Neuronal stem cell (in vitro differentiated cells): ENCODE results near the gene LACC1.

Experiments
- DNase-seq: peaks from one replicate; pipeline ENCODE4 v3.0.0-alpha.2; 2013; ENCODE audit warnings: low spot score
- H2AFZ ChIP-seq: one replicate; pipeline ENCODE4 v1.6.1; 2013; ENCODE audit warnings: mild to moderate bottlenecking, low read length, inconsistent platforms
- H2AK5ac ChIP-seq: 2 replicates; pipeline ENCODE4 v1.6.1; 2013; ENCODE audit warnings: low read depth, mild to moderate bottlenecking, inconsistent platforms, low read length, moderate library complexity, mixed read lengths
- H2BK120ac ChIP-seq: 2 replicates; pipeline ENCODE4 v1.6.1; 2013; ENCODE audit warnings: low read depth, mild to moderate bottlenecking, inconsistent platforms, low read length, moderate library complexity, mixed read lengths
- H2BK12ac ChIP-seq: one replicate; pipeline ENCODE4 v1.6.1; 2013; ENCODE audit warnings: low read length, inconsistent platforms
- H2BK15ac ChIP-seq: 2 replicates; pipeline ENCODE4 v1.6.1; 2013; ENCODE audit warnings: mild to moderate bottlenecking, low read length, inconsistent platforms, mixed read lengths
- H2BK5ac ChIP-seq: one replicate; pipeline ENCODE4 v1.6.1; 2013; ENCODE audit warnings: inconsistent platforms, mild to moderate bottlenecking, low read length, moderate library complexity
- H3K14ac ChIP-seq: one replicate; pipeline ENCODE4 v1.6.1; 2013; ENCODE audit warnings: low read length, inconsistent platforms
- H3K18ac ChIP-seq: 2 replicates; pipeline ENCODE4 v1.6.1; 2013; ENCODE audit warnings: low read length, inconsistent platforms
- H3K23ac ChIP-seq: 2 replicates; pipeline ENCODE4 v1.6.1; 2013; ENCODE audit warnings: low read depth, mild to moderate bottlenecking, mixed read lengths, low read length, inconsistent platforms; ENCODE audit not compliant: poor library complexity
- H3K27ac ChIP-seq: replicated peaks from 3 replicates; pipeline ENCODE4 v1.5.1; 2013; ENCODE audit warnings: low read length, inconsistent platforms
- H3K27me3 ChIP-seq, 3 experiments: 2 replicates each; pipeline ENCODE4 v1.6.1; 2013; ENCODE audit warnings: low read length in 3 of 3, mild to moderate bottlenecking in 2 of 3, inconsistent platforms in 1 of 3, low read depth in 1 of 3, mixed read lengths in 1 of 3, moderate library complexity in 1 of 3; ENCODE audit not compliant: control insufficient read depth in 3 of 3, insufficient read depth in 3 of 3
- H3K36me3 ChIP-seq, 2 donors: replicated peaks in 1 of 2; 2 replicates each; pipeline ENCODE4 v1.6.1; 2013; ENCODE audit warnings: low read length in 2 of 2; ENCODE audit not compliant: control insufficient read depth in 2 of 2, insufficient read depth in 2 of 2
- H3K4ac ChIP-seq: 2 replicates; pipeline ENCODE4 v1.6.1; 2013; ENCODE audit warnings: inconsistent platforms, mild to moderate bottlenecking, low read length, moderate library complexity
- H3K4me1 ChIP-seq, 2 donors: 1 replicate in 1 of 2; 2 replicates in 1 of 2; pipeline ENCODE4 v1.6.1; 2013; ENCODE audit warnings: low read length in 2 of 2, low read depth in 1 of 2; ENCODE audit not compliant: control insufficient read depth in 2 of 2, insufficient read depth in 1 of 2
- H3K4me2 ChIP-seq: one replicate; pipeline ENCODE4 v1.6.1; 2013; ENCODE audit warnings: mild to moderate bottlenecking, low read length, inconsistent platforms; ENCODE audit not compliant: insufficient read depth, poor library complexity, severe bottlenecking
- H3K4me3 ChIP-seq, 2 donors: 2 replicates each; pipeline ENCODE4 v1.5.1; 2013; ENCODE audit warnings: low read length in 2 of 2, mild to moderate bottlenecking in 2 of 2, inconsistent platforms in 1 of 2, moderate library complexity in 1 of 2
- H3K79me1 ChIP-seq: one replicate; pipeline ENCODE4 v1.6.1; 2013; ENCODE audit warnings: low read depth, mild to moderate bottlenecking, inconsistent platforms, low read length, moderate library complexity
- H3K9ac ChIP-seq: one replicate; pipeline ENCODE4 v1.6.1; 2013; ENCODE audit warnings: mild to moderate bottlenecking, low read depth, low read length, inconsistent platforms; ENCODE audit not compliant: poor library complexity
- H3K9me3 ChIP-seq, 2 donors: replicated peaks in 1 of 2; 2 replicates each; pipeline versions ENCODE3 to v1.6.1; 2013; ENCODE audit warnings: low read length in 2 of 2, mild to moderate bottlenecking in 2 of 2, inconsistent platforms in 1 of 2, low read depth in 1 of 2, mixed read lengths in 1 of 2, moderate library complexity in 1 of 2; ENCODE audit not compliant: control insufficient read depth in 2 of 2, insufficient read depth in 1 of 2
- H4K8ac ChIP-seq: one replicate; pipeline ENCODE4 v1.6.1; 2013; ENCODE audit warnings: low read depth, mild to moderate bottlenecking, inconsistent platforms, low read length, moderate library complexity
- H4K91ac ChIP-seq: one replicate; pipeline ENCODE4 v1.6.1; 2013; ENCODE audit warnings: low read length, low read depth, mild to moderate bottlenecking, inconsistent platforms; ENCODE audit not compliant: poor library complexity
- WGBS, 2 donors: extraction: QIAGEN DNeasy Blood & Tissue Kit; methylation state at CpG; one replicate each; pipeline ENCODE4 v1.1.7; 2013; ENCODE audit warnings: missing lambda C conversion rate in 2 of 2, mixed read lengths in 1 of 2; ENCODE audit not compliant: insufficient read length in 2 of 2, insufficient replicate concordance in 1 of 2; ENCODE audit errors: extremely low coverage in 2 of 2; 5-methylcytosine and 5-hydroxymethylcytosine counted together

Gene LACC1

DNA sequence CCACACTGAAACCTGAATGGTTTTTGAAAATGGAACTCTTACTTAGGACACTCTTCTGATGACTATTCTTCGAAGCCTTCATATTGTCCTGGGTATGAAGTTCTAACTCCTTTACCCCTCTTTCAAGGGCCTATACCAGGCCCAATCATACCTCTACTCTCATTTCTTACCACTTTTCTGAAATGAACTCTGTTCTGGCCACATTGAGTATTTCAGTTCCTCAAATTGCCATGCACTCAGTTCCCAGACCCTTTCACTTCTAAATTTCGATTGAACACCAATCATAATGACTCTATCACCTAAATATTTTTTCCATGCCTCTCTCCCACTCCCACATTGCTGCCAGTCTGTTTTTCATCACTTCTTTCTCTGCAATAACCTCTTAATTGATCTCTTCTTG lies 53.7 kb downstream of the LACC1 start:
- no peak overlapping the region for H2BK12ac ChIP-seq
- no peak overlapping the region for H3K4me3 ChIP-seq
- H2BK15ac ChIP-seq, result no peak overlapping the region
- H2AK5ac ChIP-seq, result no peak overlapping the region
- peaks cover 0 to 2% of the 10 kb centered on the region in 2 donors for H3K4me1 ChIP-seq
- H3K14ac ChIP-seq, result no peak overlapping the region
- H3K18ac ChIP-seq, result no peak overlapping the region
- peaks cover 0 to 16% (median 0%) of the 10 kb centered on the region in 3 experiments for H3K27me3 ChIP-seq
- H3K23ac ChIP-seq, result no peak overlapping the region
- H3K4me2 ChIP-seq, result no peak overlapping the region
- H3K4ac ChIP-seq, result no peak overlapping the region
- H2AFZ ChIP-seq, result no peak overlapping the region
- H4K91ac ChIP-seq, result no peak overlapping the region
- H3K9me3 ChIP-seq, result peaks cover 0 to 4% of the 10 kb centered on the region in 2 donors
- H4K8ac ChIP-seq, result no peak overlapping the region
- H3K27ac ChIP-seq, result no peak overlapping the region
- no peak overlapping the region for H2BK120ac ChIP-seq
- no peak for DNase-seq
- H2BK5ac ChIP-seq, result no peak overlapping the region
- WGBS, 2 donors, result no CpG with 5 or more reads among the region's 2 CpGs
- no peaks in the 10 kb centered on the region for H3K36me3 ChIP-seq
- H3K9ac ChIP-seq, result no peak overlapping the region
- H3K79me1 ChIP-seq, result no peaks in the 10 kb centered on the region

DNA sequence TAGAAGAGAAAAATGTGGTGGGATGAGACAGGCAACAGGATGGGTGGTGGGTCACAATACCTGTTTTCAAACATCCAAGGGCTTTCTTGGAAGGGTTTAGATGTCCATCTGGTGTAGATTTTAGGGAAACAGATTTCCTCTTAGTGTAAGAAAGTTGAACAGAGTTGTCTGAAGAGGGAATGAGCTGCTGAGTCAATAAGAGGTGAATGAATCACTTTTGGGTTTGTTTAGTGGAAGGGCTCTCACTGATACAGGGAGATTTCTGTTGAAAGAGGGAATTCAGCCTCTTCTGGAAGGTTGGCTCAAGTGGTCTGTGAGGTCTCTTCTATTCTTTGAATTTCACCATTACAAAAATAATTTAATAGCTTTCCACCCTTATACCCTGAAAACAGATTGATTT lies 54.6 kb downstream of the LACC1 start:
- no peak overlapping the region for H3K9ac ChIP-seq
- H2BK120ac ChIP-seq, result no peak overlapping the region
- H2AFZ ChIP-seq, result no peak overlapping the region
- H3K4me2 ChIP-seq, result no peak overlapping the region
- no peak overlapping the region for H3K4ac ChIP-seq
- no peak for DNase-seq
- no peak overlapping the region for H4K91ac ChIP-seq
- no peak overlapping the region for H4K8ac ChIP-seq
- H3K4me1 ChIP-seq, result peaks cover 0 to 5% of the 10 kb centered on the region in 2 donors
- no peak overlapping the region for H3K23ac ChIP-seq
- no peak overlapping the region for H3K27ac ChIP-seq
- no peaks in the 10 kb centered on the region for H3K36me3 ChIP-seq
- H2BK15ac ChIP-seq, result no peak overlapping the region
- no peak overlapping the region for H3K14ac ChIP-seq
- peaks cover 0 to 16% (median 0%) of the 10 kb centered on the region in 3 experiments for H3K27me3 ChIP-seq
- H2BK12ac ChIP-seq, result no peak overlapping the region
- H2AK5ac ChIP-seq, result no peak overlapping the region
- no peak overlapping the region for H3K4me3 ChIP-seq
- H3K18ac ChIP-seq, result no peak overlapping the region
- peaks cover 0 to 4% of the 10 kb centered on the region in 2 donors for H3K9me3 ChIP-seq
- no peak overlapping the region for H2BK5ac ChIP-seq
- H3K79me1 ChIP-seq, result no peaks in the 10 kb centered on the region

DNA sequence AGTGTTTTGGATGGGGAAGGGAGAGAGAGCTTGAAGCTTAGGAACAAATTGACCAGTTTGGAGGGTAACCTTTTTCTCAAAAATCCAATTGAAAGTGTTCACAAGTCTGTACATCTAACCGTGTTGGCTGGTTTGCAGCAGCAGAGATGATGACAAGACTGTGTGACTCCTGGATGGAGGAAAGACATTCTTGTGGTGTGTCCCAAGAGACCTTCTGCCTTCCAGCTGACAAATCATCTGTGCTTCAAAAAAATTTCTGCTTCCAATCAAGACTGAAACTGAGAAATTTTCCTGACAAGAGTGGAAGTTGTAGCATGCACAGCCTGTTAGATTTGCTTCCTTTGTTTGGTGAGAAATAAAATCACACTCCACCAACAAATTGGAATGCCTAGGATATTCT lies 56.2 kb downstream of the LACC1 start:
- no peak overlapping the region for H3K23ac ChIP-seq
- no peak overlapping the region for H2BK12ac ChIP-seq
- no peaks in the 10 kb centered on the region for H3K36me3 ChIP-seq
- no peak overlapping the region for H3K9ac ChIP-seq
- WGBS, 2 donors, result no CpG with 5 or more reads among the region's 1 CpG
- no peak overlapping the region for H4K91ac ChIP-seq
- peaks cover 0 to 5% of the 10 kb centered on the region in 2 donors for H3K4me1 ChIP-seq
- no peak overlapping the region for H2BK5ac ChIP-seq
- H4K8ac ChIP-seq, result no peak overlapping the region
- H3K14ac ChIP-seq, result no peak overlapping the region
- H2AK5ac ChIP-seq, result no peak overlapping the region
- H3K4ac ChIP-seq, result no peak overlapping the region
- no peak overlapping the region for H2BK15ac ChIP-seq
- DNase-seq, result no peak
- H3K79me1 ChIP-seq, result no peaks in the 10 kb centered on the region
- H2AFZ ChIP-seq, result no peak overlapping the region
- no peak overlapping the region for H3K4me2 ChIP-seq
- H3K27me3 ChIP-seq, result peaks cover 0 to 16% (median 0%) of the 10 kb centered on the region in 3 experiments
- H3K9me3 ChIP-seq, result peaks cover 0 to 4% of the 10 kb centered on the region in 2 donors
- H3K27ac ChIP-seq, result no peak overlapping the region
- H2BK120ac ChIP-seq, result no peak overlapping the region
- H3K18ac ChIP-seq, result no peak overlapping the region
- no peak overlapping the region for H3K4me3 ChIP-seq

- no peak overlapping the region for H3K23ac ChIP-seq
- H4K8ac ChIP-seq, result no peak overlapping the region
- no peak overlapping the region for H3K4ac ChIP-seq
- no peak overlapping the region for H3K9ac ChIP-seq
- H3K14ac ChIP-seq, result no peak overlapping the region
- H2BK12ac ChIP-seq, result no peak overlapping the region
- no peak overlapping the region for H3K27ac ChIP-seq
- H2BK5ac ChIP-seq, result no peak overlapping the region
- H4K91ac ChIP-seq, result no peak overlapping the region
- no peak overlapping the region for H2AFZ ChIP-seq
- H3K18ac ChIP-seq, result no peak overlapping the region
- H2BK120ac ChIP-seq, result no peak overlapping the region
- no peaks in the 10 kb centered on the region for H3K79me1 ChIP-seq
- peaks cover 0 to 16% (median 0%) of the 10 kb centered on the region in 3 experiments for H3K27me3 ChIP-seq
- WGBS, 2 donors, result no CpG with 5 or more reads among the region's 3 CpGs
- H3K36me3 ChIP-seq, result no peaks in the 10 kb centered on the region
- no peak overlapping the region for H2AK5ac ChIP-seq
- peaks cover 0 to 5% of the 10 kb centered on the region in 2 donors for H3K4me1 ChIP-seq
- no peaks in the 10 kb centered on the region for H3K9me3 ChIP-seq
- DNase-seq, result no peak
- H2BK15ac ChIP-seq, result no peak overlapping the region
- H3K4me2 ChIP-seq, result no peak overlapping the region
- H3K4me3 ChIP-seq, result no peak overlapping the region
These were observed 56.9 kb downstream of the LACC1 start for GRCh38 chr13:43936647-43937046.
